Liver (tissue), 3 donors: ENCODE measurements around the gene GNAI2.

ENCODE experiments used
- EGR1 ChIP-seq, 2 donors: IDR thresholded peaks; 2 replicates each; pipeline ENCODE4 v1.6.1; 2016 to 2018; ENCODE audit warnings: antibody characterized with exemption in 2 of 2, low read depth in 2 of 2
- FOXA1 ChIP-seq: IDR thresholded peaks from 2 replicates; pipeline ENCODE4 v1.6.1; 2016; ENCODE audit warnings: antibody characterized with exemption
- HNF4A ChIP-seq, 2 donors: conservative IDR thresholded peaks; 2 replicates each; pipeline ENCODE4 v1.6.1; 2016; ENCODE audit warnings: antibody characterized with exemption in 2 of 2, mild to moderate bottlenecking in 2 of 2
- JUND ChIP-seq, 2 donors: IDR thresholded peaks; 2 replicates each; pipeline ENCODE4 v1.6.1; 2016; ENCODE audit warnings: antibody characterized with exemption in 2 of 2
- NR2F2 ChIP-seq: IDR thresholded peaks from 2 replicates; pipeline ENCODE4 v1.6.1; 2016; ENCODE audit warnings: antibody characterized with exemption
- RAD21 ChIP-seq, 2 donors: IDR thresholded peaks; 2 replicates each; pipeline ENCODE4 v1.6.1; 2016; ENCODE audit warnings: antibody characterized with exemption in 2 of 2, mild to moderate bottlenecking in 2 of 2
- RXRA ChIP-seq, 2 donors: IDR thresholded peaks; 2 replicates each; pipeline ENCODE4 v1.6.1; 2017 to 2018; ENCODE audit warnings: antibody characterized with exemption in 2 of 2, mild to moderate bottlenecking in 1 of 2
- SP1 ChIP-seq: IDR thresholded peaks from 2 replicates; pipeline ENCODE4 v1.6.1; 2018; ENCODE audit warnings: antibody characterized with exemption, mild to moderate bottlenecking
- TAF1 ChIP-seq: conservative IDR thresholded peaks from 2 replicates; pipeline ENCODE4 v1.6.1; 2016; ENCODE audit warnings: antibody characterized with exemption, mild to moderate bottlenecking
- YY1 ChIP-seq: IDR thresholded peaks from 2 replicates; pipeline ENCODE4 v1.6.1; 2016; ENCODE audit warnings: antibody characterized with exemption, mild to moderate bottlenecking
- TF ChIP-seq, protein P1 (sequence below): fragments of 150-350 bp; IDR thresholded peaks from 2 replicates; pipeline ENCODE4 v1.5.1; 2017; ENCODE audit warnings: improper control_type of control experiment, low read depth, low read length; ENCODE audit not compliant: missing input control
- TF ChIP-seq, protein P2 (sequence below): IDR thresholded peaks from 2 replicates; pipeline ENCODE4 v1.6.1; 2016; ENCODE audit warnings: antibody characterized with exemption, mild to moderate bottlenecking
- TF ChIP-seq, protein P3 (sequence below): IDR thresholded peaks from 2 replicates; pipeline ENCODE4 v1.6.1; 2016; ENCODE audit warnings: antibody characterized with exemption
- TF ChIP-seq, protein P4 (sequence below): IDR thresholded peaks from 2 replicates; pipeline ENCODE4 v1.6.1; 2016; ENCODE audit warnings: antibody characterized with exemption
- donor health status: healthy.
- donor health status: healthy.

DNA sequence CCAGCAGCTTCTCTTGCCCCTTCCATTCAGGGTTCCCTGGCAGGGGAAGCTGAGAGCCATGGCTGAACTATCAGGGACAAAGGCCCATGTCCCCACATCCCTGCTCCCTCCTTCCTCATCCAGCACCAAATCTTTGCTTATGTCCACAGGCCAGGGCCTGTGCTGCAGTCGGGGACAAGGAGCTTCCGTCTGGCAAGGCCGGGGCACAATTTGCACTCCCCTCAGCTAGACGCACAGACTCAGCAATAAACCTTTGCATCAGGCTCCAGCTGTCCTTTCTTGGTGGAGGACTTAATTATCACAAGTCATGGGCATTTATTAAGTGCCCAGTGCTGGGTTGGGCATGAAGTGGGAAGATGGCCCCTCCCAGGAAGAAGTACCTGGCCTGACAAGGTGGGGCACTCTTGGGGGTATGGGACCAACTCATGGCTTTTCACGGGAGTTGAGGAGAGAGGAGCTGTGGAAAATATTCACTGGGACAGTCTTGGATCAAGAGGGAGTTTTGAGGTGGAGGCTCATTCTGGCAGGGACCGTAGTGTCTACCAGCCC, 39.7 kb upstream of the GNAI2 start:
- TF ChIP-seq, protein P1, sequence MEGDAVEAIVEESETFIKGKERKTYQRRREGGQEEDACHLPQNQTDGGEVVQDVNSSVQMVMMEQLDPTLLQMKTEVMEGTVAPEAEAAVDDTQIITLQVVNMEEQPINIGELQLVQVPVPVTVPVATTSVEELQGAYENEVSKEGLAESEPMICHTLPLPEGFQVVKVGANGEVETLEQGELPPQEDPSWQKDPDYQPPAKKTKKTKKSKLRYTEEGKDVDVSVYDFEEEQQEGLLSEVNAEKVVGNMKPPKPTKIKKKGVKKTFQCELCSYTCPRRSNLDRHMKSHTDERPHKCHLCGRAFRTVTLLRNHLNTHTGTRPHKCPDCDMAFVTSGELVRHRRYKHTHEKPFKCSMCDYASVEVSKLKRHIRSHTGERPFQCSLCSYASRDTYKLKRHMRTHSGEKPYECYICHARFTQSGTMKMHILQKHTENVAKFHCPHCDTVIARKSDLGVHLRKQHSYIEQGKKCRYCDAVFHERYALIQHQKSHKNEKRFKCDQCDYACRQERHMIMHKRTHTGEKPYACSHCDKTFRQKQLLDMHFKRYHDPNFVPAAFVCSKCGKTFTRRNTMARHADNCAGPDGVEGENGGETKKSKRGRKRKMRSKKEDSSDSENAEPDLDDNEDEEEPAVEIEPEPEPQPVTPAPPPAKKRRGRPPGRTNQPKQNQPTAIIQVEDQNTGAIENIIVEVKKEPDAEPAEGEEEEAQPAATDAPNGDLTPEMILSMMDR = no peak
- TF ChIP-seq JUND (IDR thresholded peaks at IDR 0.05) = peak in 1 of 2 donors; percentile 2
- TF ChIP-seq, protein P2, sequence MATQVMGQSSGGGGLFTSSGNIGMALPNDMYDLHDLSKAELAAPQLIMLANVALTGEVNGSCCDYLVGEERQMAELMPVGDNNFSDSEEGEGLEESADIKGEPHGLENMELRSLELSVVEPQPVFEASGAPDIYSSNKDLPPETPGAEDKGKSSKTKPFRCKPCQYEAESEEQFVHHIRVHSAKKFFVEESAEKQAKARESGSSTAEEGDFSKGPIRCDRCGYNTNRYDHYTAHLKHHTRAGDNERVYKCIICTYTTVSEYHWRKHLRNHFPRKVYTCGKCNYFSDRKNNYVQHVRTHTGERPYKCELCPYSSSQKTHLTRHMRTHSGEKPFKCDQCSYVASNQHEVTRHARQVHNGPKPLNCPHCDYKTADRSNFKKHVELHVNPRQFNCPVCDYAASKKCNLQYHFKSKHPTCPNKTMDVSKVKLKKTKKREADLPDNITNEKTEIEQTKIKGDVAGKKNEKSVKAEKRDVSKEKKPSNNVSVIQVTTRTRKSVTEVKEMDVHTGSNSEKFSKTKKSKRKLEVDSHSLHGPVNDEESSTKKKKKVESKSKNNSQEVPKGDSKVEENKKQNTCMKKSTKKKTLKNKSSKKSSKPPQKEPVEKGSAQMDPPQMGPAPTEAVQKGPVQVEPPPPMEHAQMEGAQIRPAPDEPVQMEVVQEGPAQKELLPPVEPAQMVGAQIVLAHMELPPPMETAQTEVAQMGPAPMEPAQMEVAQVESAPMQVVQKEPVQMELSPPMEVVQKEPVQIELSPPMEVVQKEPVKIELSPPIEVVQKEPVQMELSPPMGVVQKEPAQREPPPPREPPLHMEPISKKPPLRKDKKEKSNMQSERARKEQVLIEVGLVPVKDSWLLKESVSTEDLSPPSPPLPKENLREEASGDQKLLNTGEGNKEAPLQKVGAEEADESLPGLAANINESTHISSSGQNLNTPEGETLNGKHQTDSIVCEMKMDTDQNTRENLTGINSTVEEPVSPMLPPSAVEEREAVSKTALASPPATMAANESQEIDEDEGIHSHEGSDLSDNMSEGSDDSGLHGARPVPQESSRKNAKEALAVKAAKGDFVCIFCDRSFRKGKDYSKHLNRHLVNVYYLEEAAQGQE = no peak
- no peak for TF ChIP-seq NR2F2
- no peak for TF ChIP-seq TAF1
- TF ChIP-seq RAD21 (IDR thresholded peaks at IDR 0.05) = no peak
- peak; percentile 71 for TF ChIP-seq SP1
- TF ChIP-seq EGR1 (IDR thresholded peaks at IDR 0.05; ENCODE audit: low read depth in 2 of 2) = no peak
- TF ChIP-seq YY1 = no peak
- no peak for TF ChIP-seq FOXA1
- TF ChIP-seq, protein P3, sequence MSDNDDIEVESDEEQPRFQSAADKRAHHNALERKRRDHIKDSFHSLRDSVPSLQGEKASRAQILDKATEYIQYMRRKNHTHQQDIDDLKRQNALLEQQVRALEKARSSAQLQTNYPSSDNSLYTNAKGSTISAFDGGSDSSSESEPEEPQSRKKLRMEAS = no peak
- TF ChIP-seq, protein P4, sequence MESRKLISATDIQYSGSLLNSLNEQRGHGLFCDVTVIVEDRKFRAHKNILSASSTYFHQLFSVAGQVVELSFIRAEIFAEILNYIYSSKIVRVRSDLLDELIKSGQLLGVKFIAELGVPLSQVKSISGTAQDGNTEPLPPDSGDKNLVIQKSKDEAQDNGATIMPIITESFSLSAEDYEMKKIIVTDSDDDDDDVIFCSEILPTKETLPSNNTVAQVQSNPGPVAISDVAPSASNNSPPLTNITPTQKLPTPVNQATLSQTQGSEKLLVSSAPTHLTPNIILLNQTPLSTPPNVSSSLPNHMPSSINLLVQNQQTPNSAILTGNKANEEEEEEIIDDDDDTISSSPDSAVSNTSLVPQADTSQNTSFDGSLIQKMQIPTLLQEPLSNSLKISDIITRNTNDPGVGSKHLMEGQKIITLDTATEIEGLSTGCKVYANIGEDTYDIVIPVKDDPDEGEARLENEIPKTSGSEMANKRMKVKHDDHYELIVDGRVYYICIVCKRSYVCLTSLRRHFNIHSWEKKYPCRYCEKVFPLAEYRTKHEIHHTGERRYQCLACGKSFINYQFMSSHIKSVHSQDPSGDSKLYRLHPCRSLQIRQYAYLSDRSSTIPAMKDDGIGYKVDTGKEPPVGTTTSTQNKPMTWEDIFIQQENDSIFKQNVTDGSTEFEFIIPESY = no peak
- TF ChIP-seq HNF4A (conservative IDR thresholded peaks at IDR 0.05) = peak in 1 of 2 donors; percentile 24
- TF ChIP-seq RXRA (IDR thresholded peaks at IDR 0.05) = peak in 1 of 2 donors; percentile 55
